Measurements from ENCODE around the gene MEGF6. TPM values are rescaled to one million over a fixed set of nuclear protein-coding genes. Genes with fewer than 3 reads are reported as not detected.

MEGF6 gene
- total and polyA plus RNA-seq, 2 donors (not counting 1 experiment from before 2014, with no cell fraction given) = 43.2 to 77.3 TPM

GRCh38 chr1:3646596-3646995 is 35.3 kb upstream of the MEGF6 start:
- TF ChIP-seq EZH2 (IDR thresholded peaks at IDR 0.05; ENCODE audit: borderline replicate concordance, insufficient read depth, low read depth, low read length, poor library complexity, severe bottlenecking) = no peak
- TF ChIP-seq, protein P1, sequence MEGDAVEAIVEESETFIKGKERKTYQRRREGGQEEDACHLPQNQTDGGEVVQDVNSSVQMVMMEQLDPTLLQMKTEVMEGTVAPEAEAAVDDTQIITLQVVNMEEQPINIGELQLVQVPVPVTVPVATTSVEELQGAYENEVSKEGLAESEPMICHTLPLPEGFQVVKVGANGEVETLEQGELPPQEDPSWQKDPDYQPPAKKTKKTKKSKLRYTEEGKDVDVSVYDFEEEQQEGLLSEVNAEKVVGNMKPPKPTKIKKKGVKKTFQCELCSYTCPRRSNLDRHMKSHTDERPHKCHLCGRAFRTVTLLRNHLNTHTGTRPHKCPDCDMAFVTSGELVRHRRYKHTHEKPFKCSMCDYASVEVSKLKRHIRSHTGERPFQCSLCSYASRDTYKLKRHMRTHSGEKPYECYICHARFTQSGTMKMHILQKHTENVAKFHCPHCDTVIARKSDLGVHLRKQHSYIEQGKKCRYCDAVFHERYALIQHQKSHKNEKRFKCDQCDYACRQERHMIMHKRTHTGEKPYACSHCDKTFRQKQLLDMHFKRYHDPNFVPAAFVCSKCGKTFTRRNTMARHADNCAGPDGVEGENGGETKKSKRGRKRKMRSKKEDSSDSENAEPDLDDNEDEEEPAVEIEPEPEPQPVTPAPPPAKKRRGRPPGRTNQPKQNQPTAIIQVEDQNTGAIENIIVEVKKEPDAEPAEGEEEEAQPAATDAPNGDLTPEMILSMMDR (IDR thresholded peaks at IDR 0.05) = no peak
- Histone ChIP-seq H3K36me3 (replicated peaks in 1 of 2; ENCODE audit: control extremely low read depth in 1 of 2, control insufficient read depth in 1 of 2, extremely low read depth in 1 of 2, insufficient read depth in 2 of 2, low read length in 1 of 2) (peaks cover 3 to 25% of the 10 kb centered on the region in 2 experiments), H3K9ac (ENCODE audit: low read length) (no peak overlapping the region), H3K27ac (ENCODE audit: low read length in 2 of 2) (no peak overlapping the region), H4K20me1 (ENCODE audit: control insufficient read depth, insufficient read depth, low read length, poor library complexity, severe bottlenecking) (no peaks in the 10 kb centered on the region), H3K4me1 (ENCODE audit: control insufficient read depth in 2 of 2, insufficient read depth in 2 of 2, low read length in 2 of 2) (peaks cover 24 to 25% of the 10 kb centered on the region in 2 donors), H3K4me3 (ENCODE audit: control extremely low read depth in 1 of 5, extremely low read depth in 1 of 5, insufficient read depth in 1 of 5, low read depth in 2 of 5, low read length in 4 of 5) (no peak overlapping the region), H3K79me2 (ENCODE audit: control insufficient read depth, insufficient read depth, low read length) (peaks cover 13% of the 10 kb centered on the region), H3K4me2 (replicated peaks; ENCODE audit: low read depth, low read length, poor library complexity, severe bottlenecking) (no peak overlapping the region), H2AFZ (ENCODE audit: insufficient read depth, low read depth, low read length, poor library complexity, severe bottlenecking) (no peak overlapping the region), H3K27me3 (replicated peaks in 1 of 4; ENCODE audit: control extremely low read depth in 1 of 4, control insufficient read depth in 3 of 4, insufficient read depth in 4 of 4, low read length in 3 of 4) (peaks cover 0 to 14% (median 9%) of the 10 kb centered on the region in 4 experiments), H3K9me3 (ENCODE audit: control extremely low read depth in 1 of 3, control insufficient read depth in 2 of 3, insufficient read depth in 1 of 3, low read length in 2 of 3) (peaks cover 0 to 12% (median 0%) of the 10 kb centered on the region in 3 donors)
- H3K4me1 Mint-ChIP-seq = peaks cover 26% of the 10 kb centered on the region
- WGBS (ENCODE audit: insufficient coverage) = 98% methylated on average over 19 of the region's 20 CpGs
- no peaks in the 10 kb centered on the region for H3K9me3 Mint-ChIP-seq (ENCODE audit: insufficient read depth)
- H3K4me3 Mint-ChIP-seq = no peak overlapping the region
- no peak overlapping the region for H3K27ac Mint-ChIP-seq
- DNase-seq (no peak), ATAC-seq (ENCODE audit: low read depth) (no peak)
- CTCF ChIA-PET = interaction anchor here (1.8 kb wide), 1 partner anchor 27 kb away, joined by 4 read pairs; no protein-coding TSS in a partner anchor
- H3K27me3 Mint-ChIP-seq = peaks cover 6% of the 10 kb centered on the region
- intact Hi-C loops (cut with micrococcal nuclease) = no loop called here
- POLR2A ChIA-PET = no interaction called here

DNA sequence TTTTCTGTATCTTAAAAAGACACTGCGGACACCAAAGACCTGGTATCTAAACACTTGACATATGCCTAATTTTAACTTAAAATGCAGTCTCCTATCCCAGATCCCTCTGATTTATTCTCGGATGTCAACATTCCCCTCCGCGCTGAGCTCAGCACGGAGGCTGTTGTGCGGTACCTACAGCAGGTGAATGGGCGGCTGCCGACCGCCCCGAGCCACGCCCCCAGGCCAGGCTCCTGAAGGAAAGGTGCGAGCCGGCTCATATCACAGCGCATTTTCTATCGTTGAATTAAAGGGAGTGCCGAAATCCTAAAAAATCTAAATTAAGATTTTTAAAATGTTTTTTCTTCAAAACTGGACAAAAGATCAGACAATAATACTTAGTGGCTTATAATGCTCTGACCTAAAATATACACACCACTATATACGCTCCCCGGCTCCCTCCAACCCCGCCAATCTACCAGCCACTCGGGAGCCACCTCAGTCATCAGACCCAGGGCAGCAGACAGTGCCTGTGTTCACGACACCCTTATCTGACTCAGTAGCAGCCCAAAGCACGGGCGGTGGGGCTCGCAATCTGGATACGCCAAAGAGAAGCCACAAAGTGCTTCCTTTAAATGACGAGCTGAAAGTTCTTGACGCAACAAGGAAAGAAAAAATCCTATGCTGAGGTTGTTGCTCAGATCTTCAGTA is 34.5 kb upstream of the MEGF6 start:
- no peak overlapping the region for H3K27ac ChIP-seq (ENCODE audit: low read length in 2 of 2)
- Mint-ChIP-seq H3K4me1 (peaks cover 21% of the 10 kb centered on the region), H3K9me3 (ENCODE audit: insufficient read depth) (no peaks in the 10 kb centered on the region), H3K27me3 (no peaks in the 10 kb centered on the region), H3K4me3 (no peak overlapping the region), H3K27ac (no peak overlapping the region)
- ATAC-seq (ENCODE audit: low read depth) (no peak), DNase-seq (no peak)
- H3K4me2 ChIP-seq (replicated peaks; ENCODE audit: low read depth, low read length, poor library complexity, severe bottlenecking) = no peak overlapping the region
- no peaks in the 10 kb centered on the region for H4K20me1 ChIP-seq (ENCODE audit: control insufficient read depth, insufficient read depth, low read length, poor library complexity, severe bottlenecking)
- peaks cover 17% of the 10 kb centered on the region in 2 donors for H3K4me1 ChIP-seq (ENCODE audit: control insufficient read depth in 2 of 2, insufficient read depth in 2 of 2, low read length in 2 of 2)
- CTCF ChIA-PET = interaction anchor here (0.7 to 1.8 kb wide), 2 partner anchors 28 to 193 kb away, joined by 3 to 4 read pairs; no protein-coding TSS in a partner anchor
- H3K79me2 ChIP-seq (ENCODE audit: control insufficient read depth, insufficient read depth, low read length) = peaks cover 19% of the 10 kb centered on the region
- WGBS (ENCODE audit: insufficient coverage) = 97% methylated on average over 19 of the region's 27 CpGs
- H3K36me3 ChIP-seq (replicated peaks in 1 of 2; ENCODE audit: control extremely low read depth in 1 of 2, control insufficient read depth in 1 of 2, extremely low read depth in 1 of 2, insufficient read depth in 2 of 2, low read length in 1 of 2) = peaks cover 3 to 25% of the 10 kb centered on the region in 2 experiments
- TF ChIP-seq, protein P1 (IDR thresholded peaks at IDR 0.05) = no peak
- intact Hi-C loops (cut with micrococcal nuclease) = no loop called here
- H3K4me3 ChIP-seq (ENCODE audit: control extremely low read depth in 1 of 5, extremely low read depth in 1 of 5, insufficient read depth in 1 of 5, low read depth in 2 of 5, low read length in 4 of 5) = no peak overlapping the region
- no peak overlapping the region for H2AFZ ChIP-seq (ENCODE audit: insufficient read depth, low read depth, low read length, poor library complexity, severe bottlenecking)
- no peak overlapping the region for H3K9ac ChIP-seq (ENCODE audit: low read length)
- POLR2A ChIA-PET = no interaction called here
- peaks cover 0 to 4% (median 0%) of the 10 kb centered on the region in 3 donors for H3K9me3 ChIP-seq (ENCODE audit: control extremely low read depth in 1 of 3, control insufficient read depth in 2 of 3, insufficient read depth in 1 of 3, low read length in 2 of 3)
- peaks cover 0 to 7% (median 5%) of the 10 kb centered on the region in 4 experiments for H3K27me3 ChIP-seq (replicated peaks in 1 of 4; ENCODE audit: control extremely low read depth in 1 of 4, control insufficient read depth in 3 of 4, insufficient read depth in 4 of 4, low read length in 3 of 4)
